Vagina (tissue), 2 donors: ENCODE measurements around the gene RBKS.

Source experiments
- CTCF ChIP-seq, 3 experiments: fragments of 450-650 bp in 2 of 3; fragments of 200-600 bp in 1 of 3; sonication (generic) in 1 of 3; IDR thresholded peaks; one replicate each; pipeline ENCODE4 v1.5.1; 2017 to 2019; ENCODE audit warnings: antibody characterized with exemption in 3 of 3, mild to moderate bottlenecking in 2 of 3, moderate library complexity in 2 of 3
- POLR2A ChIP-seq, 2 donors: fragments of 450-650 bp; IDR thresholded peaks; one replicate each; pipeline ENCODE4 v1.6.1; 2017; ENCODE audit warnings: antibody characterized with exemption in 2 of 2, mild to moderate bottlenecking in 2 of 2, moderate library complexity in 2 of 2
- POLR2AphosphoS5 ChIP-seq, 2 donors: sonication (generic); formaldehyde crosslinking; IDR thresholded peaks; one replicate each; pipeline ENCODE4 v1.9.0; 2017; ENCODE audit warnings: antibody characterized with exemption in 2 of 2, mild to moderate bottlenecking in 2 of 2, low read depth in 1 of 2; ENCODE audit not compliant: insufficient read depth in 1 of 2

- TF ChIP-seq CTCF (IDR thresholded peaks at IDR 0.05) (peak in 2 of 3 experiments; percentile 42 to 60), POLR2AphosphoS5 (IDR thresholded peaks at IDR 0.05; ENCODE audit: insufficient read depth in 1 of 2, low read depth in 1 of 2) (no peak), POLR2A (IDR thresholded peaks at IDR 0.05) (no peak)
Measured at GRCh38 chr2:27754138-27754588, 136.0 kb downstream of the RBKS start.
